GM18502 (cell line): ENCODE data around the gene AGBL4.
"Not testable (repeated sequence)": the region's sequence is repeated elsewhere in the genome, so short reads cannot be mapped to it uniquely, and the experiment has no call there.

ENCODE experiments used
- ATAC-seq: cut with Tn5 transposase; IDR thresholded peaks from one replicate; pipeline ENCODE4 v1.9.1; 2021; ENCODE audit warnings: mild to moderate bottlenecking; ENCODE audit not compliant: unreplicated experiment, poor library complexity

AGBL4 gene

GRCh38 chr1:48543854-48544253 is 1479.9 kb downstream of the AGBL4 start:
- no peak for ATAC-seq

GRCh38 chr1:48540587-48540986 is 1483.2 kb downstream of the AGBL4 start:
- ATAC-seq = no peak

- no peak for ATAC-seq
Measured at GRCh38 chr1:48536477-48536876, 1487.3 kb downstream of the AGBL4 start.

GRCh38 chr1:48532976-48533375 is 1490.8 kb downstream of the AGBL4 start:
- no peak for ATAC-seq

GRCh38 chr1:48530727-48531351 is 1492.9 kb downstream of the AGBL4 start:
- peak; percentile 86 for ATAC-seq

- ATAC-seq = no peak
Measured at GRCh38 chr1:48527051-48527450, 1496.7 kb downstream of the AGBL4 start.

- ATAC-seq = no peak
Measured at GRCh38 chr1:48526008-48526710, 1497.6 kb downstream of the AGBL4 start.

GRCh38 chr1:48524892-48525467 is 1498.8 kb downstream of the AGBL4 start:
- no peak for ATAC-seq

- ATAC-seq = no peak
Measured at GRCh38 chr1:48523558-48523957, 1500.2 kb downstream of the AGBL4 start.

GRCh38 chr1:48519896-48520295 is 1503.9 kb downstream of the AGBL4 start:
- ATAC-seq = not testable (repeated sequence)

- no peak for ATAC-seq
Measured at GRCh38 chr1:48506870-48507269, 1516.9 kb downstream of the AGBL4 start.

GRCh38 chr1:48500541-48501450 is 1523.0 kb downstream of the AGBL4 start:
- no peak for ATAC-seq

GRCh38 chr1:48499211-48499735 is 1524.5 kb downstream of the AGBL4 start:
- ATAC-seq = no peak

GRCh38 chr1:48498096-48498791 is 1525.5 kb downstream of the AGBL4 start:
- peak; percentile 89 for ATAC-seq

- no peak for ATAC-seq
Measured at GRCh38 chr1:48495911-48496310, 1527.8 kb downstream of the AGBL4 start.

- no peak for ATAC-seq
Measured at GRCh38 chr1:48495166-48495565, 1528.6 kb downstream of the AGBL4 start.

- no peak for ATAC-seq
Measured at GRCh38 chr1:48493970-48494769, 1529.6 kb downstream of the AGBL4 start.

GRCh38 chr1:48493041-48493440 is 1530.7 kb downstream of the AGBL4 start:
- no peak for ATAC-seq

- ATAC-seq = no peak
Measured at GRCh38 chr1:48492392-48492791, 1531.4 kb downstream of the AGBL4 start.
